Hematopoietic multipotent progenitor cell treated with erythropoietin and hydrocortisone succinate and interleukin-3 and kit ligand, for 8 days (in vitro differentiated cells): Measurements from ENCODE around the gene SNX33.

ENCODE experiments used
- DNase-seq: peaks from one replicate; pipeline ENCODE4 v3.0.0-alpha.2; 2015

SNX33 gene

GRCh38 chr15:75644376-75644775, 3.3 kb upstream of the SNX33 start:
- no peak for DNase-seq

- no peak for DNase-seq
Observed at GRCh38 chr15:75646112-75646943, 1.4 kb upstream of the SNX33 start.

- DNase-seq: no peak
Observed at GRCh38 chr15:75646944-75647364, 758 bp upstream of the SNX33 start.

- no peak for DNase-seq
Observed at GRCh38 chr15:75648156-75649000, 666 bp downstream of the SNX33 start.

- no peak for DNase-seq
Observed at GRCh38 chr15:75649045-75649761, 1.5 kb downstream of the SNX33 start.

GRCh38 chr15:75649848-75650247, 2.1 kb downstream of the SNX33 start:
- no peak for DNase-seq

GRCh38 chr15:75650908-75651809, 3.4 kb downstream of the SNX33 start:
- DNase-seq: no peak

- no peak for DNase-seq
Observed at GRCh38 chr15:75651810-75652543, 4.3 kb downstream of the SNX33 start.

GRCh38 chr15:75653347-75653913, 5.7 kb downstream of the SNX33 start:
- no peak for DNase-seq

- no peak for DNase-seq
Observed at GRCh38 chr15:75654201-75654907, 6.6 kb downstream of the SNX33 start.

GRCh38 chr15:75655931-75656330, 8.2 kb downstream of the SNX33 start:
- DNase-seq: no peak

GRCh38 chr15:75656331-75656730, 8.6 kb downstream of the SNX33 start:
- no peak for DNase-seq

GRCh38 chr15:75656813-75657212, 9.1 kb downstream of the SNX33 start:
- no peak for DNase-seq

- no peak for DNase-seq
Observed at GRCh38 chr15:75659141-75659771, 11.5 kb downstream of the SNX33 start.

GRCh38 chr15:75659928-75660645, 12.4 kb downstream of the SNX33 start:
- no peak for DNase-seq

- no peak for DNase-seq
Observed at GRCh38 chr15:75661100-75661755, 13.5 kb downstream of the SNX33 start.

- DNase-seq: no peak
Observed at GRCh38 chr15:75661756-75662140, 14.0 kb downstream of the SNX33 start.

- DNase-seq: no peak
Observed at GRCh38 chr15:75662823-75663519, 15.3 kb downstream of the SNX33 start.
